ENCODE results near the gene CTNNBIP1. TPM values are rescaled to one million over a fixed set of nuclear protein-coding genes. Genes with fewer than 3 reads are reported as not detected.

Gene CTNNBIP1
- total and polyA plus RNA-seq, 9 of the 15 experiments (the other 6 are each of a cell fraction or from before 2014, with no cell fraction given) = 0.65 to 29.2 (median 14.7) TPM

- ATAC-seq (no peak), FAIRE-seq (no peak), DNase-seq (ENCODE audit: extremely low read depth in 1 of 4, low spot score in 3 of 4) (no peak)
- H3K4me2 ChIP-seq (ENCODE audit: insufficient read depth, low read length) = no peak overlapping the region
- H3K4me1 ChIP-seq (replicated peaks in 1 of 2; ENCODE audit: control insufficient read depth in 2 of 2, insufficient read depth in 2 of 2, low read length in 2 of 2) = no peaks in the 10 kb centered on the region
- no peak overlapping the region for H3K4me3 ChIP-seq
- no peak overlapping the region for H2AFZ ChIP-seq (ENCODE audit: low read depth, low read length)
- no peaks in the 10 kb centered on the region; the same call in 1 of the 2 replicates for H4K20me1 ChIP-seq (replicated peaks; ENCODE audit: control insufficient read depth, insufficient read depth, low read length)
- no peaks in the 10 kb centered on the region for H3K9me1 ChIP-seq (ENCODE audit: control insufficient read depth, insufficient read depth, low read length)
- H3K9me3 ChIP-seq (replicated peaks; ENCODE audit: control insufficient read depth, insufficient read depth, low read depth, low read length) = no peaks in the 10 kb centered on the region
- no peaks in the 10 kb centered on the region for H3K36me3 ChIP-seq (ENCODE audit: control insufficient read depth, insufficient read depth, low read length)
- no peak for TF ChIP-seq HIVEP1 (CRISPR knock-in tag; IDR thresholded peaks at IDR 0.05)
- TF ChIP-seq HES1 (IDR thresholded peaks at IDR 0.05; ENCODE audit: low read depth) = no peak
- TF ChIP-seq ZNF766 (CRISPR knock-in tag; conservative IDR thresholded peaks at IDR 0.05) = no peak
- TF ChIP-seq SNRNP70 (optimal IDR thresholded peaks at IDR 0.05; ENCODE audit: low read depth, low read length) = no peak
- no peak for TF ChIP-seq ZNF311 (CRISPR knock-in tag; IDR thresholded peaks at IDR 0.05)
- no peak for TF ChIP-seq TCF15 (CRISPR knock-in tag; IDR thresholded peaks at IDR 0.05)
- no peak for TF ChIP-seq ZEB2 (IDR thresholded peaks at IDR 0.05)
- no peak for TF ChIP-seq UBTF (IDR thresholded peaks at IDR 0.05; ENCODE audit: borderline replicate concordance in 1 of 2, low read depth in 2 of 2, low read length in 2 of 2)
- TF ChIP-seq THRA (IDR thresholded peaks at IDR 0.05) = no peak
- TF ChIP-seq TAF9B (IDR thresholded peaks at IDR 0.05; ENCODE audit: partially characterized antibody) = no peak
- TF ChIP-seq ZBTB12 (CRISPR knock-in tag; IDR thresholded peaks at IDR 0.05) = no peak
- TF ChIP-seq SNIP1 (IDR thresholded peaks at IDR 0.05; ENCODE audit: low read depth) = no peak
- TF ChIP-seq CREBBP (IDR thresholded peaks at IDR 0.05; ENCODE audit: low read depth, low read length) = no peak
- TF ChIP-seq RAD21 (CRISPR knock-in tag; conservative IDR thresholded peaks at IDR 0.05 in 1 of 2, IDR thresholded peaks at IDR 0.05 in 1 of 2) = no peak
- no TSS peak for BruUV-seq (replicated peaks)
- intact Hi-C loops (cut with micrococcal nuclease) (no loop called here), in situ Hi-C loops (cut with MboI) (no loop called here)
- H3K9ac ChIP-seq (ENCODE audit: insufficient read depth in 1 of 2, low read depth in 2 of 2, low read length in 2 of 2) = no peak overlapping the region
- H3K27ac ChIP-seq (ENCODE audit: extremely low read depth, low read depth, low read length) = no peak overlapping the region
- 53% methylated on average over 2 of the region's 2 CpGs for WGBS (ENCODE audit: insufficient coverage, low coverage, missing lambda C conversion rate)
- no peaks in the 10 kb centered on the region for H3K27me3 ChIP-seq (ENCODE audit: control insufficient read depth in 2 of 2, insufficient read depth in 2 of 2, low read length in 2 of 2)
- ChIA-PET CTCF (ENCODE audit: low intra/inter-chr PET ratio) (no interaction called here), POLR2A (interaction anchor here (0.7 kb wide), 1 partner anchor 10 kb away, joined by 4 read pairs; no protein-coding TSS in a partner anchor)
- H3K79me2 ChIP-seq (ENCODE audit: control insufficient read depth, insufficient read depth, low read length) = no peaks in the 10 kb centered on the region
Observed at GRCh38 chr1:9815150-9815549, 94.9 kb downstream of the CTNNBIP1 start.
